HepG2 (cell line): ENCODE results near the gene OCLN. TPM values are rescaled to one million over a fixed set of nuclear protein-coding genes. Genes with fewer than 3 reads are reported as not detected.

Experiments
- ARNTL ChIP-seq: sonication (generic); formaldehyde crosslinking; IDR thresholded peaks from 2 replicates; pipeline ENCODE4 v1.4.0; 2020; ENCODE audit warnings: mild to moderate bottlenecking, missing genetic modification reagents
- HMG20B ChIP-seq: conservative IDR thresholded peaks from 2 replicates; pipeline ENCODE4 v1.6.1; 2016; ENCODE audit warnings: missing genetic modification reagents, missing compliant biosample characterization
- POLR2AphosphoS5 ChIP-seq: IDR thresholded peaks from 2 replicates; pipeline ENCODE4 v1.6.1; 2012; ENCODE audit warnings: low read depth, low read length
- RAD21 ChIP-seq: fragments of 450-650 bp; formaldehyde crosslinking; IDR thresholded peaks from 2 replicates; pipeline ENCODE4 v1.5.0; 2020; ENCODE audit warnings: mild to moderate bottlenecking
- RARA ChIP-seq: IDR thresholded peaks from 2 replicates; pipeline ENCODE4 v1.6.1; 2016; ENCODE audit warnings: missing genetic modification reagents, missing compliant biosample characterization
- TBP ChIP-seq: sonication (generic); formaldehyde crosslinking; IDR thresholded peaks from 2 replicates; pipeline ENCODE4 v1.5.0; 2020; ENCODE audit warnings: missing genetic modification reagents
- TP53 ChIP-seq: sonication (generic); formaldehyde crosslinking; conservative IDR thresholded peaks from 2 replicates; pipeline ENCODE4 v1.4.0; 2020; ENCODE audit warnings: missing genetic modification reagents
- ZNF143 ChIP-seq: sonication (generic); formaldehyde crosslinking; IDR thresholded peaks from 2 replicates; pipeline ENCODE4 v1.4.0; 2020; ENCODE audit warnings: missing genetic modification reagents
- ZNF17 ChIP-seq: sonication (generic); formaldehyde crosslinking; IDR thresholded peaks from 2 replicates; pipeline ENCODE4 v1.5.0; 2020; ENCODE audit warnings: mild to moderate bottlenecking, missing genetic modification reagents
- ZNF263 ChIP-seq: sonication (generic); formaldehyde crosslinking; IDR thresholded peaks from 2 replicates; pipeline ENCODE4 v1.4.0; 2020; ENCODE audit warnings: missing genetic modification reagents
- ZNF446 ChIP-seq: sonication (generic); formaldehyde crosslinking; IDR thresholded peaks from 2 replicates; pipeline ENCODE4 v1.5.0; 2020; ENCODE audit warnings: mild to moderate bottlenecking, missing genetic modification reagents
- ZNF772 ChIP-seq: sonication (generic); formaldehyde crosslinking; IDR thresholded peaks from 2 replicates; pipeline ENCODE4 v1.5.0; 2020; ENCODE audit warnings: mild to moderate bottlenecking, missing genetic modification reagents
- ZNF878 ChIP-seq: sonication (generic); formaldehyde crosslinking; IDR thresholded peaks from 2 replicates; pipeline ENCODE4 v1.8.1; 2023; ENCODE audit warnings: mild to moderate bottlenecking, missing genetic modification reagents, moderate library complexity
- ZNF879 ChIP-seq: sonication (generic); formaldehyde crosslinking; IDR thresholded peaks from 2 replicates; pipeline ENCODE4 v1.8.1; 2023; ENCODE audit warnings: missing genetic modification reagents
- ZSCAN30 ChIP-seq: sonication (generic); formaldehyde crosslinking; IDR thresholded peaks from 2 replicates; pipeline ENCODE4 v1.5.0; 2020; ENCODE audit warnings: mild to moderate bottlenecking, missing genetic modification reagents
- polyA plus RNA-seq, 8 experiments: library from polyadenylated mRNA; depleted of rRNA in 3 of 8; stranded (reverse) in 7 of 8; unstranded in 1 of 8; fragments of >200 nt; fragmentation: Illumina TruSeq in 4 of 8; extraction: Trizol in 4 of 8; gene quantifications; 2 replicates each; pipeline versions ENCODE4 v1.2.1 to v1.2.3, GENCODE V29; 2011 to 2016; ENCODE audit warnings: low read depth in 4 of 8, missing spikeins in 1 of 8, mixed read lengths in 1 of 8; ENCODE audit not compliant: insufficient read depth in 1 of 8
- total RNA-seq, 5 experiments: library from RNA; depleted of rRNA; stranded (reverse); fragments of >200 nt; fragmentation: Illumina TruSeq; extraction: Trizol; gene quantifications; 2 replicates each; pipeline ENCODE4 v1.2.3, GENCODE V29; 2016; ENCODE audit warnings: low read depth in 1 of 5
- TF ChIP-seq, protein P1 (sequence below): sonication (generic); formaldehyde crosslinking; IDR thresholded peaks from 2 replicates; pipeline ENCODE4 v1.5.0; 2020; ENCODE audit warnings: missing genetic modification reagents
- TF ChIP-seq, protein P2 (sequence below): sonication (generic); formaldehyde crosslinking; IDR thresholded peaks from 2 replicates; pipeline ENCODE4 v1.4.0; 2020; ENCODE audit warnings: low read depth, mild to moderate bottlenecking, missing genetic modification reagents
- TF ChIP-seq, protein P3 (sequence below): sonication (generic); formaldehyde crosslinking; IDR thresholded peaks from 2 replicates; pipeline ENCODE4 v1.4.0; 2020; ENCODE audit warnings: missing genetic modification reagents
- TF ChIP-seq, protein P4 (sequence below): sonication (generic); formaldehyde crosslinking; IDR thresholded peaks from 2 replicates; pipeline ENCODE4 v1.4.0; 2020; ENCODE audit warnings: missing genetic modification reagents
- TF ChIP-seq, protein P5 (sequence below): sonication (generic); formaldehyde crosslinking; IDR thresholded peaks from 2 replicates; pipeline ENCODE4 v1.5.0; 2020; ENCODE audit warnings: missing genetic modification reagents
- TF ChIP-seq, protein P6 (sequence below): sonication (generic); formaldehyde crosslinking; IDR thresholded peaks from 2 replicates; pipeline ENCODE4 v1.4.0; 2020; ENCODE audit warnings: missing genetic modification reagents

The OCLN gene
- total and polyA plus RNA-seq, 2 of the 13 experiments (the other 11 are each of a cell fraction or from before 2014, with no cell fraction given), result 24.1 to 34.8 TPM

DNA sequence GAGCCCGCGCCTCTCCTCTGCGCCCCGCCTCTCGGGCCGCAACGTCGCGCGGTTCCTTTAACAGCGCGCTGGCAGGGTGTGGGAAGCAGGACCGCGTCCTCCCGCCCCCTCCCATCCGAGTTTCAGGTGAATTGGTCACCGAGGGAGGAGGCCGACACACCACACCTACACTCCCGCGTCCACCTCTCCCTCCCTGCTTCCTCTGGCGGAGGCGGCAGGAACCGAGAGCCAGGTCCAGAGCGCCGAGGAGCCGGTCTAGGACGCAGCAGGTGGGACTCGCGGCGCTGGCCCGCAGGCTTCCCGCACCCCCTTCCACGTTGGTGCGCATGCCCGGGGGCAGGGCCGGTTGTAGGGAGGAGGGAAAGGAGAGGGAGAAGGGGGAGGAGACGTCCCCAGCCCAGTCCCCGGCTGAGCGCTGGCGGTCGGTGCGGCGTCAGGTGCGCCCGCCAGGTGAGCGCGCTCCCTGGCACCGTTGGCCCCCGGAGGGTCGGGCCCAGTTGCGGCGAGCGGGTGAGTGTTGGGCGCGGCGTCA lies at the start of gene OCLN (continued):
- TF ChIP-seq ZSCAN30 (CRISPR knock-in tag) (no peak), ZNF263 (CRISPR knock-in tag) (peak; percentile 93), ZNF143 (CRISPR knock-in tag) (no peak), ZNF17 (CRISPR knock-in tag) (no peak), RARA (CRISPR knock-in tag) (no peak), ARNTL (CRISPR knock-in tag) (peak; percentile 50; the same call in 1 of the 2 replicates), TP53 (CRISPR knock-in tag) (no peak), POLR2AphosphoS5 (peak; percentile 84), HMG20B (no peak), ZNF878 (CRISPR knock-in tag) (peak; percentile 66; the same call in 1 of the 2 replicates), TBP (no peak), ZNF879 (CRISPR knock-in tag) (no peak), ZNF446 (no peak), ZNF772 (peak; percentile 87; the same call in 1 of the 2 replicates), RAD21 (0 out of 2 replicates have a peak, but pooled peaks have one; percentile 21)
- TF ChIP-seq, protein P1, sequence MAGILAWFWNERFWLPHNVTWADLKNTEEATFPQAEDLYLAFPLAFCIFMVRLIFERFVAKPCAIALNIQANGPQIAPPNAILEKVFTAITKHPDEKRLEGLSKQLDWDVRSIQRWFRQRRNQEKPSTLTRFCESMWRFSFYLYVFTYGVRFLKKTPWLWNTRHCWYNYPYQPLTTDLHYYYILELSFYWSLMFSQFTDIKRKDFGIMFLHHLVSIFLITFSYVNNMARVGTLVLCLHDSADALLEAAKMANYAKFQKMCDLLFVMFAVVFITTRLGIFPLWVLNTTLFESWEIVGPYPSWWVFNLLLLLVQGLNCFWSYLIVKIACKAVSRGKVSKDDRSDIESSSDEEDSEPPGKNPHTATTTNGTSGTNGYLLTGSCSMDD (CRISPR knock-in tag), result no peak
- TF ChIP-seq, protein P2, sequence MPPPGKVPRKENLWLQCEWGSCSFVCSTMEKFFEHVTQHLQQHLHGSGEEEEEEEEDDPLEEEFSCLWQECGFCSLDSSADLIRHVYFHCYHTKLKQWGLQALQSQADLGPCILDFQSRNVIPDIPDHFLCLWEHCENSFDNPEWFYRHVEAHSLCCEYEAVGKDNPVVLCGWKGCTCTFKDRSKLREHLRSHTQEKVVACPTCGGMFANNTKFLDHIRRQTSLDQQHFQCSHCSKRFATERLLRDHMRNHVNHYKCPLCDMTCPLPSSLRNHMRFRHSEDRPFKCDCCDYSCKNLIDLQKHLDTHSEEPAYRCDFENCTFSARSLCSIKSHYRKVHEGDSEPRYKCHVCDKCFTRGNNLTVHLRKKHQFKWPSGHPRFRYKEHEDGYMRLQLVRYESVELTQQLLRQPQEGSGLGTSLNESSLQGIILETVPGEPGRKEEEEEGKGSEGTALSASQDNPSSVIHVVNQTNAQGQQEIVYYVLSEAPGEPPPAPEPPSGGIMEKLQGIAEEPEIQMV (CRISPR knock-in tag), result peak; percentile 78; the same call in 1 of the 2 replicates
- TF ChIP-seq, protein P3, sequence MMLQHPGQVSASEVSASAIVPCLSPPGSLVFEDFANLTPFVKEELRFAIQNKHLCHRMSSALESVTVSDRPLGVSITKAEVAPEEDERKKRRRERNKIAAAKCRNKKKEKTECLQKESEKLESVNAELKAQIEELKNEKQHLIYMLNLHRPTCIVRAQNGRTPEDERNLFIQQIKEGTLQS (CRISPR knock-in tag), result no peak
- TF ChIP-seq, protein P4, sequence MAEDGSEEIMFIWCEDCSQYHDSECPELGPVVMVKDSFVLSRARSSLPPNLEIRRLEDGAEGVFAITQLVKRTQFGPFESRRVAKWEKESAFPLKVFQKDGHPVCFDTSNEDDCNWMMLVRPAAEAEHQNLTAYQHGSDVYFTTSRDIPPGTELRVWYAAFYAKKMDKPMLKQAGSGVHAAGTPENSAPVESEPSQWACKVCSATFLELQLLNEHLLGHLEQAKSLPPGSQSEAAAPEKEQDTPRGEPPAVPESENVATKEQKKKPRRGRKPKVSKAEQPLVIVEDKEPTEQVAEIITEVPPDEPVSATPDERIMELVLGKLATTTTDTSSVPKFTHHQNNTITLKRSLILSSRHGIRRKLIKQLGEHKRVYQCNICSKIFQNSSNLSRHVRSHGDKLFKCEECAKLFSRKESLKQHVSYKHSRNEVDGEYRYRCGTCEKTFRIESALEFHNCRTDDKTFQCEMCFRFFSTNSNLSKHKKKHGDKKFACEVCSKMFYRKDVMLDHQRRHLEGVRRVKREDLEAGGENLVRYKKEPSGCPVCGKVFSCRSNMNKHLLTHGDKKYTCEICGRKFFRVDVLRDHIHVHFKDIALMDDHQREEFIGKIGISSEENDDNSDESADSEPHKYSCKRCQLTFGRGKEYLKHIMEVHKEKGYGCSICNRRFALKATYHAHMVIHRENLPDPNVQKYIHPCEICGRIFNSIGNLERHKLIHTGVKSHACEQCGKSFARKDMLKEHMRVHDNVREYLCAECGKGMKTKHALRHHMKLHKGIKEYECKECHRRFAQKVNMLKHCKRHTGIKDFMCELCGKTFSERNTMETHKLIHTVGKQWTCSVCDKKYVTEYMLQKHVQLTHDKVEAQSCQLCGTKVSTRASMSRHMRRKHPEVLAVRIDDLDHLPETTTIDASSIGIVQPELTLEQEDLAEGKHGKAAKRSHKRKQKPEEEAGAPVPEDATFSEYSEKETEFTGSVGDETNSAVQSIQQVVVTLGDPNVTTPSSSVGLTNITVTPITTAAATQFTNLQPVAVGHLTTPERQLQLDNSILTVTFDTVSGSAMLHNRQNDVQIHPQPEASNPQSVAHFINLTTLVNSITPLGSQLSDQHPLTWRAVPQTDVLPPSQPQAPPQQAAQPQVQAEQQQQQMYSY (CRISPR knock-in tag), result no peak
- TF ChIP-seq, protein P5, sequence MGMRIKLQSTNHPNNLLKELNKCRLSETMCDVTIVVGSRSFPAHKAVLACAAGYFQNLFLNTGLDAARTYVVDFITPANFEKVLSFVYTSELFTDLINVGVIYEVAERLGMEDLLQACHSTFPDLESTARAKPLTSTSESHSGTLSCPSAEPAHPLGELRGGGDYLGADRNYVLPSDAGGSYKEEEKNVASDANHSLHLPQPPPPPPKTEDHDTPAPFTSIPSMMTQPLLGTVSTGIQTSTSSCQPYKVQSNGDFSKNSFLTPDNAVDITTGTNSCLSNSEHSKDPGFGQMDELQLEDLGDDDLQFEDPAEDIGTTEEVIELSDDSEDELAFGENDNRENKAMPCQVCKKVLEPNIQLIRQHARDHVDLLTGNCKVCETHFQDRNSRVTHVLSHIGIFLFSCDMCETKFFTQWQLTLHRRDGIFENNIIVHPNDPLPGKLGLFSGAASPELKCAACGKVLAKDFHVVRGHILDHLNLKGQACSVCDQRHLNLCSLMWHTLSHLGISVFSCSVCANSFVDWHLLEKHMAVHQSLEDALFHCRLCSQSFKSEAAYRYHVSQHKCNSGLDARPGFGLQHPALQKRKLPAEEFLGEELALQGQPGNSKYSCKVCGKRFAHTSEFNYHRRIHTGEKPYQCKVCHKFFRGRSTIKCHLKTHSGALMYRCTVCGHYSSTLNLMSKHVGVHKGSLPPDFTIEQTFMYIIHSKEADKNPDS (CRISPR knock-in tag), result no peak; the same call in 1 of the 2 replicates
- TF ChIP-seq, protein P6, sequence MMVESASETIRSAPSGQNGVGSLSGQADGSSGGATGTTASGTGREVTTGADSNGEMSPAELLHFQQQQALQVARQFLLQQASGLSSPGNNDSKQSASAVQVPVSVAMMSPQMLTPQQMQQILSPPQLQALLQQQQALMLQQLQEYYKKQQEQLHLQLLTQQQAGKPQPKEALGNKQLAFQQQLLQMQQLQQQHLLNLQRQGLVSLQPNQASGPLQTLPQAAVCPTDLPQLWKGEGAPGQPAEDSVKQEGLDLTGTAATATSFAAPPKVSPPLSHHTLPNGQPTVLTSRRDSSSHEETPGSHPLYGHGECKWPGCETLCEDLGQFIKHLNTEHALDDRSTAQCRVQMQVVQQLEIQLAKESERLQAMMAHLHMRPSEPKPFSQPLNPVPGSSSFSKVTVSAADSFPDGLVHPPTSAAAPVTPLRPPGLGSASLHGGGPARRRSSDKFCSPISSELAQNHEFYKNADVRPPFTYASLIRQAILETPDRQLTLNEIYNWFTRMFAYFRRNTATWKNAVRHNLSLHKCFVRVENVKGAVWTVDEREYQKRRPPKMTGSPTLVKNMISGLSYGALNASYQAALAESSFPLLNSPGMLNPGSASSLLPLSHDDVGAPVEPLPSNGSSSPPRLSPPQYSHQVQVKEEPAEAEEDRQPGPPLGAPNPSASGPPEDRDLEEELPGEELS, result peak; percentile 28; the same call in 1 of the 2 replicates
